ENCODE results near the gene VPS51.

GRCh38 chr11:65134952-65135632 is 39.1 kb downstream of the VPS51 start:
- TF ChIP-seq EZH2 (IDR thresholded peaks at IDR 0.05; ENCODE audit: insufficient read depth, low read length) = no peak
- TF ChIP-seq CTCF (IDR thresholded peaks at IDR 0.05; ENCODE audit: insufficient read depth, low read depth, low read length) = no peak
